Activated T-cell treated with anti-CD3 and anti-CD28 coated beads for 24 hours (primary cell): Measurements from ENCODE around the gene BCL11B.

Experiments
- DNase-seq: peaks from one replicate; pipeline ENCODE4 v3.0.0-alpha.2; 2020; ENCODE audit warnings: low read depth

Gene BCL11B

DNA sequence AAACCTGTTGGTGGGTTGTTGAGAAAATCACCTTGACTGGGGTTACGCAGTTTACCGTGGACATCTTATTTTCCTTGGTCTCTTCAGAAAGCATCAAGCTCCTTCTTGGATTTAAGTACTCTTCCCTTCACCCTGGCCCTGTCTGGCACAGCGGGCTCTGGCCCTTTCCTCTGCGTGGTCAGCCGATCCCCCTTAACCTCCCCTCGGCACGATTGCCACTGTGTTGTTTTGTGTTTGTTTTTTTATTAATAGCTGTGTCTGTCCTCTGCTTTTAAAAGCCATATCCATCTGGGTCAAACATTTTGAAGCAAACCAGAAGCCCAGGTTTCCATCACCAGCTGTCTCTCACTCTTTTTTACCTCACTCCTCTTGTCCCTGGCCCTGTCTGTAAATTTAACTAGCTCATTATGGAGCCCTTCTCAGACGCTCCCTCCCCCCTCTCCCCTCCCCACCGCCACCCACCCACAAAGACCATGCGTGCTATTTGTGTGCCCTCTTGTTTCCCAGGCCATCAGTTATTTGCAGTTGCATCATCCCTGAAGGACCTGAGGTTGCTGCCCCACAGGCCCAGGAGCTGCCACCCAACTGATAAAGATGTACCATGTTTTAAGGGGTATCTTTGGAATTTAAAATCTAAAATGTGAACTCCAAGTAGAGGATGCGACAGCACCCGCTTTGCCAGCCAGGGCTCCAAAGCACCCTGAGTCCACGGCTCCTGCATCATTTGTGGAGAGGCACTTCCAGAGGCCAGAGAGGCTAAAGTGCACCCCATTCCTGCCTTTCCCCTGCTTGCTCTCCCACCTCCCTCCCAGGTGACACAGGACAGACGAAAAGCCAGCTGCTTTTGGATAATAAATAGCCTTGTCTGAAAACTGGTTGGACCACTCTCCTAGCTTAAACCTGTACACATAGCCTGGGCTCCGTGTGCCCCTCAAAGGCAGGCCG is 3.9 kb downstream of the BCL11B start:
- DNase-seq, result no peak

DNA sequence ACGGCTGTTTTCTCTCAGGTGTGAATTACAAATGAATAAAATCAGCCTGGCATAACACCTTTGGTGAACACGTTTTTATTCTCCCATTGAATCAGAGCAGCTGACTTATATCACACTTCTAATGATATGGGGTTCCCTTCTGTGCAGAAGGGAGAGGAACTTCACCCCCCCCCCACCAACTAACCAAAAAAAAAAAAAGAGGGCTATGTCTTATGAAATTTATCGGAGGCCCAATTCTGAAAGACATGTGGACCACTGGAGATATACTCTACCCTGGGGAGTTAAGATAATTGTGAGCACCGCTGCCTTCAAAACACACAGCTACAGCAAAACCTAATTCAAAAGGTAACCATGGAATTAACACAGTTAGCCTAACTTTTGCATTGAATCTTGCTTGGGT is 4.6 kb downstream of the BCL11B start:
- no peak for DNase-seq

- peak; percentile 87 for DNase-seq
Measured at GRCh38 chr14:99266181-99267178, 5.5 kb downstream of the BCL11B start.

GRCh38 chr14:99265571-99265970 is 6.4 kb downstream of the BCL11B start:
- no peak for DNase-seq

GRCh38 chr14:99264691-99265450 is 7.1 kb downstream of the BCL11B start:
- DNase-seq, result no peak

DNA sequence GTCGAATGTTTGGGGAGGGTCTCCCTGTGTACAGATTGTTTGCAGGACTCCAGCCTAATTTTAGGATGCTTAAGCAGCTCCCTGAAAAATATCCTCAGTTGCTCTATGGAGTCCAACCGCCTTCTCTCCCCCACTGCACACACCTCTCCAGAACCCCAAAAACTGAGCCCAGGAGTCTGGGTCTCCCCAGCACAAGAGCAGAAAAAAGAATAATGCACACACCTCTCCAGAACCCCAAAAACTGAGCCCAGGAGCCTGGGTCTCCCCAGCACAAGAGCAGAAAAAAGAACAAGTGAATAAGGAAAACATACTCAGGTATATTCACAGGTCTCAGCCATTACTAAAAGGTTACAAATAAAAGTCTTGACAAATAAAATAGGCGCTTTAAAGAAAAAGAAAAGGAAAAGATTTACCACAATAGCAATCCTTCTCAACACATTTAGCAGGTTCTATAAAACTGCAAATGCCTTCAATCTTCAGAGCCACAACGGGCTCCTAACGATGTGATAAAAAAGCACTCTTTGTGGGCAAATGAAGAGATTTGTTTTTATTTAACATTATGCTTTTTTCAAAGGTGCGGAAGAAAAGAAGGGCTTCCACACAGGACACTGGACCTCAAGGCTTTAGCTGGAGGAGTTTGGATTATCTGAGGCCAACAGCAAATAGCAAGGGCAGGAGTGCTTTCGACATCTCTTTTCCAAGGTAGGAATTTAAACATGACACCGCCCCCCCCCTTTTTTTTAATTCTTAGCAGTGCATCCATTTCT is 8.2 kb downstream of the BCL11B start:
- DNase-seq, result no peak

DNA sequence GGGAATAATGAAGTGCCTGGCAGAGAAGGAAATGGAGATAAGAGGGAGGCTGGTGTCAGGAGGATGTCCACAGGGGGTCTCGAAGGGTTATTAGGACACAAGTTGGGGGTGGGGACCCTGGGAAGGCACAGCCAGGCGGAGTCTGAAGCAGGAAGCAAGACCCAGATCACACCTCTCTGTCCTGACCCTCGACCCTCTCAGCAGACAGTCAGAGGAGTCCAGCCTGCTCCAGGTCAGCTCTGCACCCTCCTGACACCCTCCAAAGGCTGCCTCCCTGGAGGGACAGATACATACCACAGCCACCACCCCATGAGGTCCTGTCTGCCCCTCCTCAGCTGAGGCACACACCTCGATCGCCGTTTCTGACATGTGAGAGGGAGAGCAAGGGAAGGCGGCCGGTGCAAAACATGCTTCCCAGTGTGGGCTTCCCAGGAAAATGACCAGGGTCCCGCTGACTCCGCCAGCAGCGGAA is 9.0 kb downstream of the BCL11B start:
- DNase-seq, result no peak

DNA sequence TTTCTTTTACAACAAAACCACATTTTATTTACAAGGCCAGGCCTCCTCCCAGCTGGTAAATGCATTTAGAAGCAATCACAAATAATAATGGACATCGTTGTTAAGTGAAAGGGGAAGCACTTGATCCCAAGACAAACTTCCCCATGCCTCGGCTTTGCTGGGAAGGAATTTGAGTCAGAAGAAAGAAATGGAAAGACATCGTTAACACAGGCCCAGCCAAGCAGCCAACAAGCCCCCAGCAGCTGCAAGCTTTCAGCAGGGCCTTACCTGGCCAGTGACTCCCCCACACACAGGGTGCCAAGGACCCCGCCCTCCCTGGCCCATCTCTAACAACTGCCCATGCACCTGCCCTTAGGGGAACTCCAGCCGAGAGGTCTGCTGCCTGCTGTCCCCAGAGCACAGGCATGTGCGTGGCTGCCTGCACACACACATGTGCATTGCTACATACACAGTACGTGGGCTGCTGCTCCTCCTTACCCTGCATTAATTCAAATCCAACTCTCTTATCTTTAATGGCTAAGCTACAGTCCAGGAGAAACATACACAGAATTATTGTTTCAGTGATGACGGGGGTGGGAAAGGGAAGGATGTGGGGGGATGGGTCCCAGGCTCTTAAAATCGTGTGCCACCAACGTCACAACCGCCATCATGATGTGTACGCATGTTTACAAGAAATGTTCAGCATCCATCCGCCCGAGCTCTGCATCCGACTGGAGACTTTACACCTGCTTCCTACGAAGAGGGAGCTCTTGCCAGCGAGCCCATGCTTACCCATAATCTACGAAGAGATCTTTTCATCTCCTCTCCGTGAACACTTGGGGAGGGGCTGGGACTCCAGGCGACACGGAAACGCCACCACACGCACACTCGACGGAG is 9.8 kb downstream of the BCL11B start:
- DNase-seq, result no peak

DNA sequence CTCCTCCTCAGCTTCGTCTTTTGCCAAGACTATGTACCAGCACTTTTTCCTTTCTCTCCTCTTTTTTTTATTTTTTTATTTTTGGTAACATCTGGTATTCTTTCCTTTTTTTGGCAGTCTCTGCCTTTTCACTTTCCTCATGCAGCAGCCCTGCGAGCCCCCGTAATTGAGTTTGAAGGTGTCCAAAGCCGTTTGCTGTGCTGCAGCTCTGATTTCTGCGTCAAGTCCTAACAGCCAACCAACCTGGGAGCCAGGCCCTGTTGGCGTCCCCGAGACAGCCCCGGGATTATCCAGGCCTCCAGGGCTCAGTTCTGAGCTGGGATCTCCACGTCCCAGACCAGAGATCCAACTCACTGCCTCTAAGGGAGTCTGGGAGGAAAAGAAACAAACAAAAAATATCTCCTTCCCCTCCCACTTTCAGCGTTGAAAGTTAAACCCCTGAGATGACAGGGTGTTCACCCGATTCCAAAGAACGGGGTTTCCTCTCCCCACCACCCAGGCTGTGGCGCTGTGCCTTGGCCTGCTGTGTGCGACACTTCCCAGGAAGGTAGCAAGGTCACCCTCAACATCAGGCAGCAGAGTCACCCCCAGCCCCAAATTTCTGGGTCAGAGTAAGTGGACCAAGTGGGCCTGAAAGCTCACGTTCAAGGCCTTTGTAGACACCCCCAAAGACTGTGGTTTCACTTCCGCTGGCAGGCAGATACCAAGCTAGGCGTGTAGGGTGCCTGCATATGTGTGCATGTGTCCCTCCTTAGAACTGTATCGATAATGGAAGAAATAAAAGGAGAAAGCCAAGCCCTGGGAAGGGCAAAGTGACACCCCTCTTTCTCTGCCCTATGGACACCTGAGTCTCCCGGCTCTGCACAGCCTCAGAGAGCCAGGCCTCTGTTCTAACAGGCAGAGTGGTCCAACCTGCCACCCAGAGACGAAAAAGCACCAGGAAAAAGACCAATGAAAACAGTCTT is 11.1 kb downstream of the BCL11B start:
- no peak for DNase-seq

DNA sequence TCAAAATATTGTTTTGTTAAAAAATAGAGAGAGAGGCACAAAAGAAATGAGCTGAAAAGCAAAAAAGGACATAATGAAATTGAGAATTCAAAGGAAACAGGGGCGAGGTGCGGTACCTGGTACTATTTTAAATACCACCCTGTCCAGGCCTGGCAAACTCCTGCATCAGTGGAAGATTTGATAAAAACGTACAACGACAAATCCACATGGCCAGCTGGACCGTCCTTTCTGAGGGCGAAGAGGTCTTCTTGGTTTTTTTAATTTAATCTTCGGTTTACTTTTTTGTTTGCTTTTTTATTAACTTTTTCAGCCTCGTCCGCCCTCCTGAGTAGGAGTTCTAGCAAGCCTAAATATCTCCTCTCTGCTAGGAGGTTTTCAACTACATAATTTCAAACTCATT is 11.9 kb downstream of the BCL11B start:
- DNase-seq, result no peak

DNA sequence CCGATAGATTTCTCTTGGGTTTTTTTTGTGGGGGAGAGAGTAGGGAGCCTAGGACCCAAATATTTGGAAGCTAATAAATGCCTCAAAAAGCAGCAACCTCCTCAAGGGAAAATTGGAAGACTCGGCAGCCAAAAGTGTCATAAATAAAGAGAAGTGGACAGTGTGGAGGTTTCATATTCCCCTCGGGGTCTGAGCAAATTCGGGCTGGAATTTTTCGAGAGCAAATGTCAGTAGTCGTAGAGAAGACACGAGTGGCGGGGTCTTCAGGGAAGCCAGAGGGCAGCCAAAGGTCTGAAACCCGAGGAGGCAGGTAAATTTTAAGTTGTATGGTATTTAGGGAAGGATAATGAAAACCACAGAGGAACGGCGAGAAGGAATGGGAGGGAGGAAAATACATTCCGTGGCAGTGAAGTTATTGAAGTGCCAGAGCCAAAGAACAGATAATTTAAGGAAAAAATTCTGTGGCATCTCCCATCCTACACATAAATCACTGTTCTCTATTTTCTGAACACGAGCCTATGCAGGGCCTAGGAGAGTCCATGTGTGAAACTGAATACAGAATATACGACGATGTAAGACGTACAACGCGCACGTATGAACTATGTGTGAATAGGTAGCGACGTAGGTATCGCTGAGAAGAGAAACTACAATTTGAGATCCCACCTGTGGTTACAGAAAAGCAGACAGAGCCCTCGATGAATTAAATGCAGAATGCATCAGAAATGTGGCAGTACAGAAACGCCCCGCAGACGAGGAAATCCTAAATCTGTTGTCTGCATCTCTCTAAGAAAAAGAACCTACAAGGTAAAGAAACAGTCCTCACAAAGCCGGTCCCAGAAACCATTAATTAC is 12.9 kb downstream of the BCL11B start:
- DNase-seq, result no peak

- DNase-seq, result no peak
Measured at GRCh38 chr14:99258341-99258861, 13.6 kb downstream of the BCL11B start.

GRCh38 chr14:99257673-99258221 is 14.2 kb downstream of the BCL11B start:
- no peak for DNase-seq

GRCh38 chr14:99257122-99257672 is 14.8 kb downstream of the BCL11B start:
- no peak for DNase-seq

DNA sequence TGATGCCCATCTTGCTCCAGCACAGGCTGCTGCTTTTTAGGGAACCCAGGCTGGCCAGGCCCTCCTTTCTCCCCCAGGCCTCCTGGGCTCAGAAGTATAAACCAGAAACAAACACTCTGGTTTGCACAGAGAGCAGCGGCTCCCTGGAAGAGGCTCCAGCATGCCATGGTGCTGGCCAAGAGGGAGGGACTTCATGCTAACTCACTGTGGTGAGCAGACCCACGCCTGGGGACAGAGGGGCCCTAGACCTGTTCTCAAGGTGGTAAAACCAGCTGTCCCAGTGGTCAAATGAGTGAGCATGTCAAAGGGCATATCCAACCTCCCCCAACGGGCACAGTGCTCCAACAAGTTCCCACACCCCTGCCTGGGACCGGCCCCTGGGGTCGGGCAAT is 15.5 kb downstream of the BCL11B start:
- no peak for DNase-seq

DNA sequence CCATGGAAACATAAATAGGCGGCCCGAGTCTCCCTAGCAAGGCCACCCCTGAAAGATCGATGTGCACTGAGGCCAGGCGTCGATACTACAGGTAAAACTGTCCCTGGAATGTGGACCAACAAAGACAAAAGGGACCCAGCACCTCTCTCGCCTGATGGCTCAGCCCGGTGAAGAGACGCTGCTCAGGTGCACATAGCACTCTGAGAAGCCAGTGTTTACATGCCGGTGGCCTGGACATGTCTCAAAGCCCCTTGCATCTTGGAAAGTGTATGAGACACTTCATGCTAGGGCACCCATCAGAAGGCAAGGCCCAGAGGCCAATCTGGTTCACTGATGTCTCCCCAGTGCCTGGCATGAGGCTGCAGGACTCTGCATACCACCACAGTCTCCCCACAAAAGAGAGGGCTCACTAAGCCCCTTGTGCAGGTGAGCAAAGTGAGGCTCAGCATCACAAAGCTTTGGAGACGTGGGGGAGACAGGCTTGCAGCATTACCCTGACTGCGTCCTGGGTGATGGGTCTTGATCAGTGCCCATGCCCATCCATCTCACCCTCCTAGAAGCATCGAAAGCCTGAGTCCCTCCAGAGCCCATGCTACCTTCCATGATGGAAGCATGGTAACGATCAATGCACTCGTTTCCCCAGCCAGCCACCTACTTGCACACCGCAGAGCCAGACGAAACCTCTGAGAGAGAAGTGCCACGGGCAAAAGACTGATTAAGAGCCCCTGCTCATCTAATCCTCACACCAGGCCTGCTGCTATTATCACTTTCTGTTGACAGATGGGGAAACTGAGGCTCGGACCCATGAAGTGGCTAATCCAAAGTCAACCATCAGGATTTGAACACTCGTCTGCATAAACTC is 16.1 kb downstream of the BCL11B start:
- DNase-seq, result no peak
